CD4-positive, CD25-positive, alpha-beta regulatory T cell (primary cell): ENCODE data around the gene EIF3J. TPM values are rescaled to one million over a fixed set of nuclear protein-coding genes. Genes with fewer than 3 reads are reported as not detected.

ENCODE experiments used
- ATAC-seq, 2 donors: fragments of 150-1000 bp; cut with Tn5 transposase; one replicate each; pipeline ENCODE4 v1.10.0; 2021; ENCODE audit warnings: low read depth in 2 of 2, moderate number of reproducible peaks in 2 of 2, moderate library complexity in 1 of 2
- DNase-seq, 3 donors: peaks; one replicate each; pipeline versions ENCODE4 v3.0.0 to v3.0.0-alpha.2; 2012 to 2022; ENCODE audit warnings: mixed read lengths in 1 of 3
- H3K27ac ChIP-seq: one replicate; pipeline ENCODE4 v1.7.0; 2013; ENCODE audit warnings: mild to moderate bottlenecking, low read length; ENCODE audit not compliant: insufficient read depth, poor library complexity, severe bottlenecking
- H3K27me3 ChIP-seq: one replicate; pipeline ENCODE4 v1.7.0; 2013; ENCODE audit warnings: low read length; ENCODE audit not compliant: control insufficient read depth, insufficient read depth
- H3K36me3 ChIP-seq: one replicate; pipeline ENCODE4 v1.7.0; 2013; ENCODE audit warnings: mild to moderate bottlenecking, low read length, moderate library complexity; ENCODE audit not compliant: control insufficient read depth, insufficient read depth
- H3K4me1 ChIP-seq: 2 replicates; pipeline ENCODE4 v1.7.0; 2013; ENCODE audit warnings: mild to moderate bottlenecking, low read length; ENCODE audit not compliant: insufficient read depth, control insufficient read depth, poor library complexity, severe bottlenecking
- H3K4me3 ChIP-seq: one replicate; pipeline ENCODE4 v1.7.0; 2013; ENCODE audit warnings: low read depth, mild to moderate bottlenecking, low read length, moderate library complexity
- H3K9me3 ChIP-seq, 2 experiments: 1 replicate in 1 of 2; 2 replicates in 1 of 2; pipeline ENCODE4 v1.7.0; 2013; ENCODE audit warnings: low read length in 2 of 2, mild to moderate bottlenecking in 1 of 2, moderate library complexity in 1 of 2; ENCODE audit not compliant: control insufficient read depth in 2 of 2
- H3K27ac Mint-ChIP-seq, 3 donors: one replicate each; pipeline ENCODE4 v1.8.0; 2020 to 2022; ENCODE audit warnings: mild to moderate bottlenecking in 3 of 3, mixed read lengths in 3 of 3, moderate library complexity in 2 of 3
- H3K27me3 Mint-ChIP-seq: one replicate; pipeline ENCODE4 v1.8.0; 2022; ENCODE audit warnings: mild to moderate bottlenecking, mixed read lengths
- H3K36me3 Mint-ChIP-seq: one replicate; pipeline ENCODE4 v1.8.0; 2020; ENCODE audit warnings: mixed read lengths
- H3K4me1 Mint-ChIP-seq, 4 donors: one replicate each; pipeline ENCODE4 v1.8.0; 2020 to 2022; ENCODE audit warnings: mixed read lengths in 4 of 4, mild to moderate bottlenecking in 1 of 4
- H3K4me3 Mint-ChIP-seq, 4 donors: one replicate each; pipeline ENCODE4 v1.8.0; 2020 to 2022; ENCODE audit warnings: mild to moderate bottlenecking in 4 of 4, mixed read lengths in 4 of 4, moderate library complexity in 3 of 4
- H3K9me3 Mint-ChIP-seq, 7 donors: one replicate each; pipeline ENCODE4 v1.8.0; 2020 to 2022; ENCODE audit warnings: mixed read lengths in 7 of 7, mild to moderate bottlenecking in 3 of 7, moderate library complexity in 2 of 7
- polyA plus RNA-seq, 4 donors: library from polyadenylated mRNA; unstranded; fragments of 300-500 nt; fragmentation: Illumina TruSeq; gene quantifications; one replicate each; pipeline ENCODE4 v1.2.3, GENCODE V29; 2021
- total RNA-seq: library from RNA; stranded (reverse); gene quantifications from one replicate; pipeline ENCODE4 v1.2.3, GENCODE V29; 2022

Gene EIF3J
- total and polyA plus RNA-seq, 5 donors from 2014 or later: 18.2 to 80.4 (median 25.7) TPM

DNA sequence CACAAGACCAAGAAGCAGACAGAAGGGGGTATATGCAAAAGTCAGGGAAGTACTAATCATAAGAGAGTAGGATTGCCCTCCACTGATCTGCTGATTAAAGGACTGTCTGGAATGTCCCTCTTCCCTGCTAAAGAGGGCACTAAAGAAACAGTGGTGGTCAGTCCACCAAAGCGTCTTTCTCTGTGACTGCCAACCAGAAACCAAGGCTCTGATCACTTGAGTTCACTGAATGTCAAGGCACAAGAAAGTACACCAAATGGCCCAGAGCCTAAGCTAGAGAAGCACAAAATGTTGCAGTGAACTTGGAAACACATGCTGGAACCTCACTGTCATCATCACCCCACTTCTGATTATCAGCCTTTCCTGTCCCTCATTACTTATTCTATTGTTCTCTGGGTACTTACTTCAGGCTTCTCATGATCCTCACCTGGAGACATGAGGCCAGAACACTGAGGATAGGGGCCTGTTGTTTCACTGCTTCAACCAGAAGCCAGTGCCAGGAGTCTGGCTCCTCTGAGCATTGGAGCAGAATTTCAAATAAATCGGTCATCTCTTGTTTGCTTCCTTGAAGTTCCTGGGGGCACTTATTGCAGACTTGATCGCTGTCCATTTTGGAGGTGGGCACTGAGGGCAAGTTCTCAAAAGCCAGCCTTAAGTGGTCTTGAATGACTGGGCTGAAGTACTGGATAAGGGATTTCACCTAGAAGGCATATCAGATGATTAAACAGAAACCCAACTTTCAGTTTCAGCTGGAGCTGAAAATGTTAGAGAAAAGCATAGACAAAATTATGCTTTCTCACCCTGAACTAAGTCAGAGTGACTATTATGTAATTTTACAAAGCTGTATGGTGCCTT, 58.9 kb downstream of the EIF3J start:
- H3K4me3 ChIP-seq: no peak overlapping the region
- DNase-seq: peak in 1 of 3 donors; percentile 53
- peaks cover 51% of the 10 kb centered on the region for H3K36me3 ChIP-seq
- no peak for ATAC-seq
- peak overlapping the region; percentile 37 for H3K27ac ChIP-seq
- no peaks in the 10 kb centered on the region for H3K9me3 Mint-ChIP-seq
- H3K4me1 ChIP-seq: peaks cover 21% of the 10 kb centered on the region
- peaks cover 24% of the 10 kb centered on the region for H3K36me3 Mint-ChIP-seq
- peaks cover 14 to 49% (median 28%) of the 10 kb centered on the region in 4 donors for H3K4me1 Mint-ChIP-seq
- H3K4me3 Mint-ChIP-seq: no peak overlapping the region
- H3K27ac Mint-ChIP-seq: peak overlapping the region; percentile 74 to 92 (median 80)
- no peaks in the 10 kb centered on the region for H3K9me3 ChIP-seq
- H3K27me3 Mint-ChIP-seq: no peaks in the 10 kb centered on the region
- no peaks in the 10 kb centered on the region for H3K27me3 ChIP-seq

DNA sequence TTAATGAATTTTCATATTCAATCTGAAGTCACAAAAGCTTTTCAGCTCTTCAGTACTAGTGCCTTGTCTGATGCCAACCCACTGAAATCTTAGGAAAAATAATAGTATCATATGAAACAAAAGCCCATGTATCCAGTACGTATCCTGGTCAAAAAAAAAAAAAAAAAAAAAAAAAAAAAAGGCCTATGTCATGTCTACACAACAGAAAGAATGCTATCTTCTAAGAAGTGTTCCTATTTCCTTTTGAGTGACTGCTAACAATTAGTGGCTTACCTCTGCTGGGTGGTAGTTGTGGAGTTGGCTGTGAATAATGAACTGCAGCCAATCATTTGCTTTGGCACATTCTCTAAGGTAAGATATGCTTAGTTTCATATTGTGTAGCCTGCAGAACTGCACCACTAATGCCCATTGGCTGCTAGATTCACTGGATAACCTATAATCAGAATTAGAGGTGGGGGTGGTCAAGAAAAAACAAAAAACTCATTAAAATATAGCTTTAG, 59.6 kb downstream of the EIF3J start:
- H3K4me1 ChIP-seq: peaks cover 21% of the 10 kb centered on the region
- H3K27ac ChIP-seq: peak overlapping the region; percentile 37
- no peak overlapping the region for H3K4me3 ChIP-seq
- Mint-ChIP-seq H3K27ac (peak overlapping the region; percentile 38 to 74 (median 49)), H3K4me3 (no peak overlapping the region), H3K9me3 (no peaks in the 10 kb centered on the region), H3K27me3 (no peaks in the 10 kb centered on the region), H3K36me3 (peaks cover 25% of the 10 kb centered on the region), H3K4me1 (peaks cover 11 to 49% (median 28%) of the 10 kb centered on the region in 4 donors)
- H3K36me3 ChIP-seq: peaks cover 44% of the 10 kb centered on the region
- no peaks in the 10 kb centered on the region for H3K9me3 ChIP-seq
- DNase-seq (peak in 1 of 3 donors; percentile 46), ATAC-seq (no peak)
- no peaks in the 10 kb centered on the region for H3K27me3 ChIP-seq

GRCh38 chr15:44598066-44598465, 61.1 kb downstream of the EIF3J start:
- H3K4me3 Mint-ChIP-seq: peak overlapping the region in 1 of 4 donors; percentile 0
- H3K36me3 ChIP-seq: peaks cover 43% of the 10 kb centered on the region

GRCh38 chr15:44598892-44599291, 61.9 kb downstream of the EIF3J start:
- no peak overlapping the region for H3K4me3 ChIP-seq
- peak overlapping the region; percentile 48 for H3K27ac ChIP-seq
- Mint-ChIP-seq H3K9me3 (no peaks in the 10 kb centered on the region), H3K27ac (peak overlapping the region; percentile 66 to 86 (median 78)), H3K4me3 (no peak overlapping the region), H3K36me3 (peaks cover 31% of the 10 kb centered on the region), H3K4me1 (peaks cover 14 to 46% (median 26%) of the 10 kb centered on the region in 4 donors), H3K27me3 (no peaks in the 10 kb centered on the region)
- ATAC-seq: no peak
- H3K4me1 ChIP-seq: peaks cover 21% of the 10 kb centered on the region
- H3K27me3 ChIP-seq: no peaks in the 10 kb centered on the region
- peaks cover 46% of the 10 kb centered on the region for H3K36me3 ChIP-seq
- H3K9me3 ChIP-seq: no peaks in the 10 kb centered on the region
- no peak for DNase-seq

More at GRCh38 chr15:44598066-44598465, 61.1 kb downstream of the EIF3J start:
- ATAC-seq (peak in 1 of 2 donors; percentile 30), DNase-seq (peak in 1 of 3 donors; percentile 60)
- Mint-ChIP-seq H3K4me1 (peaks cover 18 to 50% (median 26%) of the 10 kb centered on the region in 4 donors), H3K27me3 (no peaks in the 10 kb centered on the region), H3K9me3 (no peaks in the 10 kb centered on the region), H3K27ac (peak overlapping the region; percentile 66 to 86 (median 78)), H3K36me3 (peaks cover 32% of the 10 kb centered on the region)
- no peaks in the 10 kb centered on the region for H3K27me3 ChIP-seq
- peaks cover 21% of the 10 kb centered on the region for H3K4me1 ChIP-seq
- no peaks in the 10 kb centered on the region for H3K9me3 ChIP-seq
- H3K27ac ChIP-seq: peak overlapping the region; percentile 48
- H3K4me3 ChIP-seq: peak overlapping the region; percentile 14

- Mint-ChIP-seq H3K4me1 (peaks cover 9 to 21% (median 15%) of the 10 kb centered on the region in 4 donors), H3K4me3 (no peak overlapping the region), H3K27me3 (no peaks in the 10 kb centered on the region), H3K36me3 (peaks cover 39% of the 10 kb centered on the region), H3K27ac (peak overlapping the region; percentile 5 to 67 (median 60)), H3K9me3 (peaks cover 0 to 2% (median 0%) of the 10 kb centered on the region in 7 donors)
- Histone ChIP-seq H3K4me1 (peaks cover 10% of the 10 kb centered on the region), H3K9me3 (no peaks in the 10 kb centered on the region), H3K36me3 (peaks cover 54% of the 10 kb centered on the region), H3K4me3 (no peak overlapping the region), H3K27me3 (no peaks in the 10 kb centered on the region), H3K27ac (no peak overlapping the region)
- no peak for DNase-seq
- no peak for ATAC-seq
Observed at GRCh38 chr15:44603126-44603525, 66.2 kb downstream of the EIF3J start.

GRCh38 chr15:44606740-44607139, 69.8 kb downstream of the EIF3J start:
- DNase-seq (no peak), ATAC-seq (no peak)
- Histone ChIP-seq H3K27ac (no peak overlapping the region), H3K9me3 (no peaks in the 10 kb centered on the region), H3K4me1 (no peaks in the 10 kb centered on the region), H3K27me3 (no peaks in the 10 kb centered on the region), H3K4me3 (no peak overlapping the region), H3K36me3 (peaks cover 61% of the 10 kb centered on the region)
- H3K27me3 Mint-ChIP-seq: no peaks in the 10 kb centered on the region
- no peak overlapping the region for H3K4me3 Mint-ChIP-seq
- H3K9me3 Mint-ChIP-seq: peaks cover 0 to 2% (median 0%) of the 10 kb centered on the region in 7 donors
- H3K36me3 Mint-ChIP-seq: peaks cover 46% of the 10 kb centered on the region
- peak overlapping the region in 1 of 3 donors; percentile 36 for H3K27ac Mint-ChIP-seq
- peaks cover 0 to 17% (median 6%) of the 10 kb centered on the region in 4 donors for H3K4me1 Mint-ChIP-seq
